HG03139 (cell line): ENCODE data around the gene TBXT.
"Not testable (repeated sequence)": the region's sequence is repeated elsewhere in the genome, so short reads cannot be mapped to it uniquely, and the experiment has no call there.

ENCODE experiments used
- ATAC-seq: cut with Tn5 transposase; IDR thresholded peaks from one replicate; pipeline ENCODE4 v1.9.1; 2021; ENCODE audit not compliant: unreplicated experiment

Gene TBXT

GRCh38 chr6:166167801-166168615, at the start of gene TBXT:
TSS of gene TBXT (minus strand) at chr6:166167851. CDS start at chr6:166167591, 260 bp downstream.
- ATAC-seq: no peak

- ATAC-seq: no peak
Measured at GRCh38 chr6:166207284-166207561, 39.6 kb upstream of the TBXT start.

GRCh38 chr6:166206510-166207283, 39.0 kb upstream of the TBXT start:
- no peak for ATAC-seq

GRCh38 chr6:166206066-166206465, 38.4 kb upstream of the TBXT start:
- ATAC-seq: no peak

GRCh38 chr6:166204852-166205650, 37.4 kb upstream of the TBXT start:
- ATAC-seq: no peak

GRCh38 chr6:166203641-166204222, 36.1 kb upstream of the TBXT start:
- ATAC-seq: no peak

- no peak for ATAC-seq
Measured at GRCh38 chr6:166203003-166203640, 35.5 kb upstream of the TBXT start.

- ATAC-seq: peak; percentile 80
Measured at GRCh38 chr6:166202321-166202733, 34.7 kb upstream of the TBXT start.

GRCh38 chr6:166201878-166202277, 34.2 kb upstream of the TBXT start:
- ATAC-seq: peak; percentile 12

GRCh38 chr6:166197361-166197760, 29.7 kb upstream of the TBXT start:
- no peak for ATAC-seq

- ATAC-seq: no peak
Measured at GRCh38 chr6:166195860-166196238, 28.2 kb upstream of the TBXT start.

- ATAC-seq: no peak
Measured at GRCh38 chr6:166194914-166195859, 27.5 kb upstream of the TBXT start.

- ATAC-seq: no peak
Measured at GRCh38 chr6:166192557-166192956, 24.9 kb upstream of the TBXT start.

- no peak for ATAC-seq
Measured at GRCh38 chr6:166192136-166192535, 24.5 kb upstream of the TBXT start.

GRCh38 chr6:166179704-166180103, 12.1 kb upstream of the TBXT start:
- no peak for ATAC-seq

- ATAC-seq: no peak
Measured at GRCh38 chr6:166176106-166176505, 8.5 kb upstream of the TBXT start.

GRCh38 chr6:166175093-166175492, 7.4 kb upstream of the TBXT start:
- ATAC-seq: not testable (repeated sequence)

- ATAC-seq: no peak
Measured at GRCh38 chr6:166174031-166174430, 6.4 kb upstream of the TBXT start.

- peak; percentile 46 for ATAC-seq
Measured at GRCh38 chr6:166173281-166173951, 5.8 kb upstream of the TBXT start.
